Fibroblast of mammary gland (primary cell): ENCODE data around the gene APMAP.
A peak's percentile ranks its signal among the peaks of the same experiment; 100 is the strongest.

Source experiments
- DNase-seq: peaks from one replicate; pipeline ENCODE4 v3.0.0-alpha.2; 2010; ENCODE audit warnings: low read depth
- H3K4me3 ChIP-seq: 2 replicates; pipeline ENCODE4 v1.5.1; 2011; ENCODE audit warnings: low read depth, mild to moderate bottlenecking, low read length, moderate library complexity; ENCODE audit not compliant: control insufficient read depth
- CTCF ChIP-seq: conservative IDR thresholded peaks from 2 replicates; pipeline ENCODE4 v1.5.1; 2011; ENCODE audit warnings: low read depth, low read length, inconsistent platforms; ENCODE audit not compliant: control insufficient read depth, insufficient read depth

Gene APMAP

GRCh38 chr20:24987873-24988835, 4.4 kb downstream of the APMAP start:
- no peak for TF ChIP-seq CTCF
- no peak overlapping the region for H3K4me3 ChIP-seq
- no peak for DNase-seq

GRCh38 chr20:24987244-24987643, 5.3 kb downstream of the APMAP start:
- no peak for TF ChIP-seq CTCF

GRCh38 chr20:24986436-24987015, 6.0 kb downstream of the APMAP start:
- DNase-seq = no peak
- TF ChIP-seq CTCF = no peak
- H3K4me3 ChIP-seq = no peak overlapping the region

More at GRCh38 chr20:24987244-24987643, 5.3 kb downstream of the APMAP start:
- H3K4me3 ChIP-seq = no peak overlapping the region
- peak; percentile 29 for DNase-seq

- DNase-seq = no peak
These were observed 6.7 kb downstream of the APMAP start for GRCh38 chr20:24985802-24986201.

GRCh38 chr20:24984961-24985640, 7.5 kb downstream of the APMAP start:
- H3K4me3 ChIP-seq = no peak overlapping the region
- TF ChIP-seq CTCF = no peak
- DNase-seq = no peak

More at GRCh38 chr20:24985802-24986201, 6.7 kb downstream of the APMAP start:
- no peak overlapping the region for H3K4me3 ChIP-seq
- TF ChIP-seq CTCF = no peak

- DNase-seq = no peak
- TF ChIP-seq CTCF = no peak
- H3K4me3 ChIP-seq = no peak overlapping the region
These were observed 8.7 kb downstream of the APMAP start for GRCh38 chr20:24983896-24984295.
